ENCODE measurements around the gene LINS1.

DNA sequence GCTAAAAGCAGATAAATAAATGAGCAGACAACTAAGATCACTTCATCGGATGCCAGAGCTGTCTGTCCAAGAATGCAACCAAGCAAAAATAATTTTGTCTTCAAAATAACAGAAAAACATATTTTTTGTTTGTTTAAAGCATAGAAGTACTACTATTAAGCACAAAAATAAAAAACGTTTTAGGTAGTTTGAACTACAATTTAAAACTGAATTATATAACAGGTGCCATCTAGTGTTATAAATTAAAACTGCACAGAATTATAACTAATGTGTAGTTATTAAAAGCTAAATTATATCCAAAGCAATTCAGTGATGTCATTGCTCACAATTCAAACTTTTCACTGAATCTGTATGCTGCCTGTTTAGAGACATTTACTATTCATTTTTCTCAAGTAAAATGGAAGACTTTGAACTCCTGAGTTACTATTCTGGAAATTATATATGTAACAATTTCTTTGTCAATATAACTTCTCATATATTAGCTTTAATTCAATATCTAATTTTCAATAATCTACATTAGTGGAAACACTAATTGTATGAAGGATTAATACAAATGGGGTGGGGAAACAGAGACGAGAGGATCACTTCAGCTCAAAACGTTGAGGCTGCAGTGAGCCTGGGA lies 29.5 kb downstream of the LINS1 start:
- TF ChIP-seq, protein P1, sequence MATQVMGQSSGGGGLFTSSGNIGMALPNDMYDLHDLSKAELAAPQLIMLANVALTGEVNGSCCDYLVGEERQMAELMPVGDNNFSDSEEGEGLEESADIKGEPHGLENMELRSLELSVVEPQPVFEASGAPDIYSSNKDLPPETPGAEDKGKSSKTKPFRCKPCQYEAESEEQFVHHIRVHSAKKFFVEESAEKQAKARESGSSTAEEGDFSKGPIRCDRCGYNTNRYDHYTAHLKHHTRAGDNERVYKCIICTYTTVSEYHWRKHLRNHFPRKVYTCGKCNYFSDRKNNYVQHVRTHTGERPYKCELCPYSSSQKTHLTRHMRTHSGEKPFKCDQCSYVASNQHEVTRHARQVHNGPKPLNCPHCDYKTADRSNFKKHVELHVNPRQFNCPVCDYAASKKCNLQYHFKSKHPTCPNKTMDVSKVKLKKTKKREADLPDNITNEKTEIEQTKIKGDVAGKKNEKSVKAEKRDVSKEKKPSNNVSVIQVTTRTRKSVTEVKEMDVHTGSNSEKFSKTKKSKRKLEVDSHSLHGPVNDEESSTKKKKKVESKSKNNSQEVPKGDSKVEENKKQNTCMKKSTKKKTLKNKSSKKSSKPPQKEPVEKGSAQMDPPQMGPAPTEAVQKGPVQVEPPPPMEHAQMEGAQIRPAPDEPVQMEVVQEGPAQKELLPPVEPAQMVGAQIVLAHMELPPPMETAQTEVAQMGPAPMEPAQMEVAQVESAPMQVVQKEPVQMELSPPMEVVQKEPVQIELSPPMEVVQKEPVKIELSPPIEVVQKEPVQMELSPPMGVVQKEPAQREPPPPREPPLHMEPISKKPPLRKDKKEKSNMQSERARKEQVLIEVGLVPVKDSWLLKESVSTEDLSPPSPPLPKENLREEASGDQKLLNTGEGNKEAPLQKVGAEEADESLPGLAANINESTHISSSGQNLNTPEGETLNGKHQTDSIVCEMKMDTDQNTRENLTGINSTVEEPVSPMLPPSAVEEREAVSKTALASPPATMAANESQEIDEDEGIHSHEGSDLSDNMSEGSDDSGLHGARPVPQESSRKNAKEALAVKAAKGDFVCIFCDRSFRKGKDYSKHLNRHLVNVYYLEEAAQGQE (IDR thresholded peaks at IDR 0.05; ENCODE audit: unreplicated experiment): no peak
- TF ChIP-seq, protein P2, sequence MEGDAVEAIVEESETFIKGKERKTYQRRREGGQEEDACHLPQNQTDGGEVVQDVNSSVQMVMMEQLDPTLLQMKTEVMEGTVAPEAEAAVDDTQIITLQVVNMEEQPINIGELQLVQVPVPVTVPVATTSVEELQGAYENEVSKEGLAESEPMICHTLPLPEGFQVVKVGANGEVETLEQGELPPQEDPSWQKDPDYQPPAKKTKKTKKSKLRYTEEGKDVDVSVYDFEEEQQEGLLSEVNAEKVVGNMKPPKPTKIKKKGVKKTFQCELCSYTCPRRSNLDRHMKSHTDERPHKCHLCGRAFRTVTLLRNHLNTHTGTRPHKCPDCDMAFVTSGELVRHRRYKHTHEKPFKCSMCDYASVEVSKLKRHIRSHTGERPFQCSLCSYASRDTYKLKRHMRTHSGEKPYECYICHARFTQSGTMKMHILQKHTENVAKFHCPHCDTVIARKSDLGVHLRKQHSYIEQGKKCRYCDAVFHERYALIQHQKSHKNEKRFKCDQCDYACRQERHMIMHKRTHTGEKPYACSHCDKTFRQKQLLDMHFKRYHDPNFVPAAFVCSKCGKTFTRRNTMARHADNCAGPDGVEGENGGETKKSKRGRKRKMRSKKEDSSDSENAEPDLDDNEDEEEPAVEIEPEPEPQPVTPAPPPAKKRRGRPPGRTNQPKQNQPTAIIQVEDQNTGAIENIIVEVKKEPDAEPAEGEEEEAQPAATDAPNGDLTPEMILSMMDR (conservative IDR thresholded peaks at IDR 0.05; ENCODE audit: low read depth in 2 of 2): peak in 1 of 2 experiments; percentile 55; a peak in 3 of 4 replicates
- TF ChIP-seq EZH2 (IDR thresholded peaks at IDR 0.05; ENCODE audit: low read depth, unreplicated experiment) (no peak), EZH2phosphoT487 (IDR thresholded peaks at IDR 0.05; ENCODE audit: unreplicated experiment) (no peak), STAT1 (IDR thresholded peaks at IDR 0.05; ENCODE audit: unreplicated experiment) (no peak), JUNB (IDR thresholded peaks at IDR 0.05; ENCODE audit: unreplicated experiment) (no peak), POLR2AphosphoS5 (IDR thresholded peaks at IDR 0.05; ENCODE audit: low read depth) (no peak), ZNF331 (CRISPR knock-in tag; IDR thresholded peaks at IDR 0.05; ENCODE audit: low read depth) (no peak)
